HepG2 (cell line): ENCODE measurements around the gene BLOC1S4. TPM values are rescaled to one million over a fixed set of nuclear protein-coding genes. Genes with fewer than 3 reads are reported as not detected.

ENCODE experiments used
- ARID4A ChIP-seq: sonication (generic); formaldehyde crosslinking; IDR thresholded peaks from 2 replicates; pipeline ENCODE4 v1.5.0; 2020; ENCODE audit warnings: mild to moderate bottlenecking, missing genetic modification reagents, borderline replicate concordance
- ELF3 ChIP-seq: IDR thresholded peaks from 2 replicates; pipeline ENCODE4 v1.6.1; 2016; ENCODE audit warnings: missing genetic modification reagents, missing compliant biosample characterization
- HIVEP1 ChIP-seq: sonication (generic); formaldehyde crosslinking; IDR thresholded peaks from 2 replicates; pipeline ENCODE4 v1.4.0; 2020; ENCODE audit warnings: mild to moderate bottlenecking, missing genetic modification reagents
- IRX3 ChIP-seq: sonication (generic); formaldehyde crosslinking; IDR thresholded peaks from 2 replicates; pipeline ENCODE4 v1.8.1; 2023; ENCODE audit warnings: mild to moderate bottlenecking, low read depth, missing genetic modification reagents, borderline replicate concordance
- KDM3A ChIP-seq: IDR thresholded peaks from 2 replicates; pipeline ENCODE4 v1.6.1; 2018; ENCODE audit warnings: low read depth, missing compliant biosample characterization
- MLXIP ChIP-seq: sonication (generic); formaldehyde crosslinking; IDR thresholded peaks from 2 replicates; pipeline ENCODE4 v1.9.0; 2021; ENCODE audit warnings: missing genetic modification reagents, borderline replicate concordance
- SMYD3 ChIP-seq: sonication (generic); formaldehyde crosslinking; IDR thresholded peaks from 2 replicates; pipeline ENCODE4 v1.8.1; 2023; ENCODE audit warnings: mild to moderate bottlenecking, missing genetic modification reagents
- ZMYM4 ChIP-seq: sonication (generic); formaldehyde crosslinking; IDR thresholded peaks from 2 replicates; pipeline ENCODE4 v1.8.1; 2023; ENCODE audit warnings: mild to moderate bottlenecking, missing genetic modification reagents
- ZNF12 ChIP-seq: sonication (generic); formaldehyde crosslinking; IDR thresholded peaks from 2 replicates; pipeline ENCODE4 v1.5.0; 2020; ENCODE audit warnings: missing genetic modification reagents
- ZNF292 ChIP-seq: sonication (generic); formaldehyde crosslinking; IDR thresholded peaks from 2 replicates; pipeline ENCODE4 v1.8.1; 2022; ENCODE audit warnings: mild to moderate bottlenecking, low read depth, missing genetic modification reagents, borderline replicate concordance
- ZNF670 ChIP-seq: sonication (generic); formaldehyde crosslinking; IDR thresholded peaks from 2 replicates; pipeline ENCODE4 v1.8.0; 2022; ENCODE audit warnings: mild to moderate bottlenecking, missing genetic modification reagents, borderline replicate concordance
- polyA plus RNA-seq, 8 experiments: library from polyadenylated mRNA; depleted of rRNA in 3 of 8; stranded (reverse) in 7 of 8; unstranded in 1 of 8; fragments of >200 nt; fragmentation: Illumina TruSeq in 4 of 8; extraction: Trizol in 4 of 8; gene quantifications; 2 replicates each; pipeline versions ENCODE4 v1.2.1 to v1.2.3, GENCODE V29; 2011 to 2016; ENCODE audit warnings: low read depth in 4 of 8, missing spikeins in 1 of 8, mixed read lengths in 1 of 8; ENCODE audit not compliant: insufficient read depth in 1 of 8
- total RNA-seq, 5 experiments: library from RNA; depleted of rRNA; stranded (reverse); fragments of >200 nt; fragmentation: Illumina TruSeq; extraction: Trizol; gene quantifications; 2 replicates each; pipeline ENCODE4 v1.2.3, GENCODE V29; 2016; ENCODE audit warnings: low read depth in 1 of 5
- TF ChIP-seq, protein P1 (sequence below): sonication (generic); formaldehyde crosslinking; IDR thresholded peaks from 2 replicates; pipeline ENCODE4 v1.5.1; 2020; ENCODE audit warnings: missing genetic modification reagents, mild to moderate bottlenecking, borderline replicate concordance
- TF ChIP-seq, protein P2 (sequence below): sonication (generic); formaldehyde crosslinking; conservative IDR thresholded peaks from 2 replicates; pipeline ENCODE4 v1.4.0; 2020; ENCODE audit warnings: missing genetic modification reagents

Gene BLOC1S4
- total and polyA plus RNA-seq, 2 of the 13 experiments (the other 11 are each of a cell fraction or from before 2014, with no cell fraction given), result 15.5 to 20.9 TPM

GRCh38 chr4:6695660-6696610 lies 20.0 kb upstream of the BLOC1S4 start (continued):
- peak; percentile 89; the same call in 1 of the 2 replicates for TF ChIP-seq ARID4A (CRISPR knock-in tag)
- peak; percentile 69 for TF ChIP-seq HIVEP1 (CRISPR knock-in tag)
- TF ChIP-seq MLXIP (CRISPR knock-in tag), result no peak
- TF ChIP-seq ZNF670 (CRISPR knock-in tag), result peak; percentile 83; the same call in 1 of the 2 replicates
- TF ChIP-seq ZNF292 (CRISPR knock-in tag), result peak; percentile 88; the same call in 1 of the 2 replicates
- TF ChIP-seq, protein P1, sequence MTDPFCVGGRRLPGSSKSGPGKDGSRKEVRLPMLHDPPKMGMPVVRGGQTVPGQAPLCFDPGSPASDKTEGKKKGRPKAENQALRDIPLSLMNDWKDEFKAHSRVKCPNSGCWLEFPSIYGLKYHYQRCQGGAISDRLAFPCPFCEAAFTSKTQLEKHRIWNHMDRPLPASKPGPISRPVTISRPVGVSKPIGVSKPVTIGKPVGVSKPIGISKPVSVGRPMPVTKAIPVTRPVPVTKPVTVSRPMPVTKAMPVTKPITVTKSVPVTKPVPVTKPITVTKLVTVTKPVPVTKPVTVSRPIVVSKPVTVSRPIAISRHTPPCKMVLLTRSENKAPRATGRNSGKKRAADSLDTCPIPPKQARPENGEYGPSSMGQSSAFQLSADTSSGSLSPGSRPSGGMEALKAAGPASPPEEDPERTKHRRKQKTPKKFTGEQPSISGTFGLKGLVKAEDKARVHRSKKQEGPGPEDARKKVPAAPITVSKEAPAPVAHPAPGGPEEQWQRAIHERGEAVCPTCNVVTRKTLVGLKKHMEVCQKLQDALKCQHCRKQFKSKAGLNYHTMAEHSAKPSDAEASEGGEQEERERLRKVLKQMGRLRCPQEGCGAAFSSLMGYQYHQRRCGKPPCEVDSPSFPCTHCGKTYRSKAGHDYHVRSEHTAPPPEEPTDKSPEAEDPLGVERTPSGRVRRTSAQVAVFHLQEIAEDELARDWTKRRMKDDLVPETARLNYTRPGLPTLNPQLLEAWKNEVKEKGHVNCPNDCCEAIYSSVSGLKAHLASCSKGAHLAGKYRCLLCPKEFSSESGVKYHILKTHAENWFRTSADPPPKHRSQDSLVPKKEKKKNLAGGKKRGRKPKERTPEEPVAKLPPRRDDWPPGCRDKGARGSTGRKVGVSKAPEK (CRISPR knock-in tag), result peak; percentile 96; the same call in 1 of the 2 replicates
- TF ChIP-seq ZNF12 (CRISPR knock-in tag), result peak; percentile 71; the same call in 1 of the 2 replicates
- peak; percentile 94 for TF ChIP-seq KDM3A
- TF ChIP-seq SMYD3 (CRISPR knock-in tag), result peak; percentile 84; the same call in 1 of the 2 replicates
- TF ChIP-seq ZMYM4, result peak; percentile 91
- TF ChIP-seq, protein P2, sequence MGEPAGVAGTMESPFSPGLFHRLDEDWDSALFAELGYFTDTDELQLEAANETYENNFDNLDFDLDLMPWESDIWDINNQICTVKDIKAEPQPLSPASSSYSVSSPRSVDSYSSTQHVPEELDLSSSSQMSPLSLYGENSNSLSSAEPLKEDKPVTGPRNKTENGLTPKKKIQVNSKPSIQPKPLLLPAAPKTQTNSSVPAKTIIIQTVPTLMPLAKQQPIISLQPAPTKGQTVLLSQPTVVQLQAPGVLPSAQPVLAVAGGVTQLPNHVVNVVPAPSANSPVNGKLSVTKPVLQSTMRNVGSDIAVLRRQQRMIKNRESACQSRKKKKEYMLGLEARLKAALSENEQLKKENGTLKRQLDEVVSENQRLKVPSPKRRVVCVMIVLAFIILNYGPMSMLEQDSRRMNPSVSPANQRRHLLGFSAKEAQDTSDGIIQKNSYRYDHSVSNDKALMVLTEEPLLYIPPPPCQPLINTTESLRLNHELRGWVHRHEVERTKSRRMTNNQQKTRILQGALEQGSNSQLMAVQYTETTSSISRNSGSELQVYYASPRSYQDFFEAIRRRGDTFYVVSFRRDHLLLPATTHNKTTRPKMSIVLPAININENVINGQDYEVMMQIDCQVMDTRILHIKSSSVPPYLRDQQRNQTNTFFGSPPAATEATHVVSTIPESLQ, result no peak
- no peak for TF ChIP-seq IRX3 (CRISPR knock-in tag)
- peak; percentile 95 for TF ChIP-seq ELF3
